ENCODE measurements around the gene NUDT12.

Gene NUDT12

GRCh38 chr5:103541569-103541968 is 21.0 kb downstream of the NUDT12 start:
- TF ChIP-seq CTCF (IDR thresholded peaks at IDR 0.05; ENCODE audit: extremely low read depth, missing control alignments) = no peak
- DNase-seq (ENCODE audit: low spot score) = no peak

GRCh38 chr5:103541114-103541513 is 21.5 kb downstream of the NUDT12 start:
- TF ChIP-seq CTCF (IDR thresholded peaks at IDR 0.05; ENCODE audit: extremely low read depth, missing control alignments) = no peak

DNA sequence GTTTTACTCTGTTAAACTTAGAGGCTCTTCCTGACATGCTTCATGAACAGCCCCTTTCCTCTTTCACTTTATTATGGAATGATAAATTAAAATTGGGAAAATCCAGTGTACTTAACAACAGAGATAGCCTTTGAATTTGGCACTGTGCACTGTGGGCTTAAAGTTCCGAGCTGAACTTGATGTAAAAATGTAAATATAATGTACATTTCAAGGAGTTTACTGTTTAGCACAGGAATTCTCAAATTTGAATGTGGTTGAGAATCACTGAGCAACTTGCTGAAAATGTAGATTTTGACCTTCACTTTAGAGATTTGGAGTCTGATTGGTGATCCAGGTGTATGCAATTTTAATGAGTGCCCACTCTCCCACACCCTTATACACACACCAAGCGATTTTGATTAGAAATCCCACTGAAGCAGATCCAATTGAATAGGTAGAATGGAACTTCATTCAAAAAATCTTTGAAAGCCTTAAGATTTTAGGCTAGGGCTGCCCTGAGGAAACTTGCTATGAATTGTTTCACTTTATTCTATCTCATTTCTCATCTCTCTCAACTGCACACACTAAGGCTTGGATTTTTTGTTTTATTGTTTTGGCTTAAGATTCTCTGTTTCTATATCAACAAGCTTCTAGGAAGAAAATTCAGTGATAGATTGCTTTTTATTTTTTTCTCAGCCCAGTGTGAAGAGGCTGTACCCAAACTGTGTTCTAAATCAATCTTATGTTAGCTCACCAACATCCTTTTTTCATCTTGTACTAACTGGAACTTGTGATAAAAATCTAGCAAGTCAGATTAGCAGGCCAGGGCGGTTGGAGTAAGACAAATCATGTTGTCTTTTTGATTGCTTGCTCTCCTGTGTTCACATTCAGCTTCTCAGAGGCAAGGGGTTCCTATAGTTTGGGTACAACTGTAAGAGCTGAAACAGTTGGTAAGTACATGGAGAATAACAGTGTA is 22.9 kb downstream of the NUDT12 start:
- DNase-seq (ENCODE audit: low spot score) = no peak
- no peak for TF ChIP-seq CTCF (IDR thresholded peaks at IDR 0.05; ENCODE audit: extremely low read depth, missing control alignments)

More at GRCh38 chr5:103541114-103541513, 21.5 kb downstream of the NUDT12 start:
- no peak for DNase-seq (ENCODE audit: low spot score)

- DNase-seq (ENCODE audit: low spot score) = no peak
- TF ChIP-seq CTCF (IDR thresholded peaks at IDR 0.05; ENCODE audit: extremely low read depth, missing control alignments) = no peak
These were observed 30.4 kb downstream of the NUDT12 start for GRCh38 chr5:103532086-103532734.

GRCh38 chr5:103526164-103526915 is 36.2 kb downstream of the NUDT12 start:
- DNase-seq (ENCODE audit: low spot score) = no peak
- TF ChIP-seq CTCF (IDR thresholded peaks at IDR 0.05; ENCODE audit: extremely low read depth, missing control alignments) = no peak

DNA sequence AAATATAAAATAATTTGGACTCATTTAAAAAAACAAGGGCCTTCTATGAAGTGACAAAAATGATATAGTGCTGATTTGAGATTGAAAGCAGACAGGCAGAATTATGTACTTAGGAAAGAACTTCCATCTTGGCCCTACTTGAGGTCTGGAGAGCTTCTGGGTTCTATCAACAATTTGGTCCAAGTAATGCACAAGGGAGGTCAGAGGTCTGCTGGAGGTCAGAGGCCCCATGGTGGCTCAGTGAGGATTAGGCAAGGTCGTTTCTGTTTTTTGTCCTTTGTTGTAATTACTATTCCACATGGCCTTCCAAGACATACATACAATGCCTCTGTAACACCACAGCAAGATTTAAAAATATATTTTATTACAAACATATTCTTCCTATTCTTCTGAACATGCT is 37.2 kb downstream of the NUDT12 start:
- TF ChIP-seq CTCF (IDR thresholded peaks at IDR 0.05; ENCODE audit: extremely low read depth, missing control alignments) = no peak
- DNase-seq (ENCODE audit: low spot score) = no peak

All from GM20000 (cell line).